Endothelial cell of umbilical vein (primary cell): ENCODE data around the gene BCAS2. TPM values are rescaled to one million over a fixed set of nuclear protein-coding genes. Genes with fewer than 3 reads are reported as not detected.

Experiments
- BruUV-seq: library from RNA; stranded (reverse); fragments of 400-500 nt; replicated peaks from 2 replicates; lab custom pipeline; 2021; lab: Mats Ljungman, UMichigan
- CTCF ChIA-PET: fragments of 300-600, 350-600 bp; sonication (Branson Sonifier 250); formaldehyde crosslinking; loops from one replicate; lab custom pipeline; 2021; ENCODE audit warnings: antibody characterized with exemption, inconsistent platforms; lab: Charles Lee
- POLR2A ChIA-PET: fragments of 300-600, 350-600 bp; sonication (Branson Sonifier 250); formaldehyde crosslinking; loops from one replicate; lab custom pipeline; 2021; ENCODE audit warnings: antibody characterized with exemption, inconsistent platforms; lab: Charles Lee
- DNase-seq: peaks from one replicate; pipeline ENCODE4 v3.0.0-alpha.2; 2011; ENCODE audit warnings: low read depth, low spot score
- FAIRE-seq: peaks from 2 replicates; lab custom pipeline; 2011; peaks lifted over from hg19 to GRCh38; lab: Jason Lieb, UNC
- H2AFZ ChIP-seq: 2 replicates; pipeline ENCODE4 v1.6.0; 2012; ENCODE audit warnings: low read depth, low read length, control low read depth, inconsistent platforms
- H3K27ac ChIP-seq: 2 replicates; pipeline ENCODE4 v1.5.1; 2011; ENCODE audit warnings: low read depth, mild to moderate bottlenecking, control low read depth, low read length, moderate library complexity; ENCODE audit not compliant: insufficient read depth
- H3K27me3 ChIP-seq, 2 experiments: 2 replicates each; pipeline versions ENCODE4 v1.6.0 to v1.6.1; 2011; ENCODE audit warnings: low read length in 2 of 2, mixed read lengths in 1 of 2; ENCODE audit not compliant: control insufficient read depth in 2 of 2, insufficient read depth in 2 of 2
- H3K36me3 ChIP-seq, 2 experiments: 2 replicates in 1 of 2; 3 replicates in 1 of 2; pipeline ENCODE4 v1.5.1; 2011; ENCODE audit warnings: low read length in 2 of 2, mild to moderate bottlenecking in 1 of 2, moderate library complexity in 1 of 2; ENCODE audit not compliant: control insufficient read depth in 2 of 2, insufficient read depth in 2 of 2; ENCODE audit errors: extremely low read depth in 1 of 2
- H3K4me1 ChIP-seq: 3 replicates; pipeline ENCODE4 v1.5.1; 2011; ENCODE audit warnings: mild to moderate bottlenecking, low read length; ENCODE audit not compliant: control insufficient read depth, insufficient read depth; ENCODE audit errors: extremely low read depth
- H3K4me2 ChIP-seq: 2 replicates; pipeline ENCODE4 v1.6.1; 2011; ENCODE audit warnings: low read length, control low read depth, mixed read lengths; ENCODE audit not compliant: insufficient read depth
- H3K4me3 ChIP-seq, 3 experiments: fragments of 200-600 bp in 1 of 3; sonication (generic), shearing (Covaris generic) in 1 of 3; replicated peaks in 1 of 3; 2 replicates each; pipeline ENCODE4 v1.5.1; 2011 to 2016; ENCODE audit warnings: control low read depth in 3 of 3, low read length in 3 of 3, mild to moderate bottlenecking in 2 of 3, inconsistent platforms in 1 of 3, low read depth in 1 of 3, moderate library complexity in 1 of 3; ENCODE audit not compliant: insufficient read depth in 1 of 3
- H3K79me2 ChIP-seq: 2 replicates; pipeline ENCODE4 v1.6.0; 2012; ENCODE audit warnings: low read length, inconsistent platforms; ENCODE audit not compliant: control insufficient read depth, insufficient read depth
- H3K9ac ChIP-seq: replicated peaks from 2 replicates; pipeline ENCODE3; 2011; ENCODE audit warnings: low read length, control low read depth; ENCODE audit not compliant: insufficient read depth; ENCODE audit errors: extremely low read depth
- H3K9me1 ChIP-seq: replicated peaks from 3 replicates; pipeline ENCODE4 v1.6.0; 2011; ENCODE audit warnings: mild to moderate bottlenecking, low read length; ENCODE audit not compliant: control insufficient read depth, insufficient read depth; ENCODE audit errors: extremely low read depth
- H3K9me3 ChIP-seq: replicated peaks from 2 replicates; pipeline ENCODE4 v1.5.1; 2012; ENCODE audit warnings: low read length, inconsistent platforms; ENCODE audit not compliant: control insufficient read depth, insufficient read depth
- H4K20me1 ChIP-seq: replicated peaks from 2 replicates; pipeline ENCODE3; 2011; ENCODE audit warnings: mild to moderate bottlenecking, low read length; ENCODE audit not compliant: control insufficient read depth, insufficient read depth; ENCODE audit errors: extremely low read depth
- CTCF ChIP-seq, 2 donors: IDR thresholded peaks; 1 replicate in 1 of 2; 2 replicates in 1 of 2; pipeline ENCODE4 v1.5.1; 2011; ENCODE audit warnings: low read length in 2 of 2, mild to moderate bottlenecking in 2 of 2, moderate library complexity in 2 of 2, control low read depth in 1 of 2, inconsistent platforms in 1 of 2, low read depth in 1 of 2; ENCODE audit not compliant: insufficient read depth in 1 of 2; ENCODE audit errors: extremely low read depth in 1 of 2
- EZH2 ChIP-seq: IDR thresholded peaks from 2 replicates; pipeline ENCODE4 v1.6.1; 2012; ENCODE audit warnings: borderline replicate concordance, low read depth, mild to moderate bottlenecking, moderate library complexity, low read length, inconsistent platforms; ENCODE audit not compliant: severe bottlenecking
- FOS ChIP-seq: IDR thresholded peaks from 2 replicates; pipeline ENCODE4 v1.6.1; 2011; ENCODE audit warnings: mild to moderate bottlenecking, low read length, moderate library complexity, borderline replicate concordance; ENCODE audit not compliant: insufficient read depth
- GATA2 ChIP-seq: IDR thresholded peaks from 2 replicates; pipeline ENCODE4 v1.7.0; 2011; ENCODE audit warnings: low read depth, mild to moderate bottlenecking, moderate library complexity, mixed read lengths, low read length; ENCODE audit not compliant: insufficient read length, insufficient read depth
- JUN ChIP-seq: IDR thresholded peaks from 2 replicates; pipeline ENCODE4 v1.6.1; 2011; ENCODE audit warnings: borderline replicate concordance, low read depth; ENCODE audit not compliant: insufficient read length, insufficient read depth
- MYC ChIP-seq: IDR thresholded peaks from one replicate; pipeline ENCODE4 v1.6.1; 2011; ENCODE audit warnings: mild to moderate bottlenecking, low read depth, low read length
- POLR2A ChIP-seq: IDR thresholded peaks from 2 replicates; pipeline ENCODE4 v1.6.1; 2012; ENCODE audit warnings: low read depth, mild to moderate bottlenecking, control low read depth, low read length
- POLR2AphosphoS5 ChIP-seq: IDR thresholded peaks from 2 replicates; pipeline ENCODE4 v1.6.1; 2012; ENCODE audit warnings: low read depth, mild to moderate bottlenecking, control low read depth, low read length, moderate library complexity; ENCODE audit not compliant: insufficient read depth
- dilution Hi-C: fragments of 300-500 bp; cut with MboI; formaldehyde crosslinking; loops from one replicate; pipeline ENCODE4 v1.15.0; 2019; ENCODE audit warnings: low sequenced_read_pairs; ENCODE audit not compliant: extremely low pct_ligation_motif_present
- intact Hi-C: fragments of 100-400 bp; cut with micrococcal nuclease; formaldehyde crosslinking; loops from one replicate; pipeline ENCODE4 v1.10.0; 2022
- polyA plus RNA-seq, 4 experiments: library from polyadenylated mRNA; depleted of rRNA in 3 of 4; stranded (reverse) in 3 of 4; unstranded in 1 of 4; fragments of >200 nt; gene quantifications; 2 replicates each; pipeline versions ENCODE4 v1.2.1 to v1.2.3, GENCODE V29; 2011 to 2012; ENCODE audit warnings: missing spikeins in 1 of 4
- total RNA-seq: library from RNA; stranded (reverse); gene quantifications from 2 replicates; pipeline ENCODE4 v1.2.3, GENCODE V29; 2021
- TF ChIP-seq, protein P1 (sequence below): IDR thresholded peaks from 2 replicates; pipeline ENCODE4 v1.6.1; 2011; ENCODE audit not compliant: insufficient read depth, insufficient read length

Gene BCAS2
- total and polyA plus RNA-seq, 2 donors (not counting 3 experiments of a cell fraction or from before 2014, with no cell fraction given) = 12.5 to 43.5 TPM

GRCh38 chr1:114618606-114619005 is 37.2 kb upstream of the BCAS2 start:
- intact Hi-C loops = no loop called here
- DNase-seq = no peak
- no peak overlapping the region for H2AFZ ChIP-seq
- ChIA-PET POLR2A (no interaction called here), CTCF (no interaction called here)
- H3K9ac ChIP-seq = no peak overlapping the region
- no peak overlapping the region for H3K4me3 ChIP-seq
- H3K9me3 ChIP-seq = no peaks in the 10 kb centered on the region
- FAIRE-seq = no peak
- TF ChIP-seq CTCF (IDR thresholded peaks at IDR 0.05; ENCODE audit: extremely low read depth in 1 of 2, insufficient read depth in 1 of 2, low read depth in 1 of 2, low read length in 2 of 2) (no peak), FOS (no peak), POLR2AphosphoS5 (no peak), EZH2 (no peak), MYC (no peak), POLR2A (no peak), JUN (no peak), GATA2 (no peak)
- TF ChIP-seq, protein P1, sequence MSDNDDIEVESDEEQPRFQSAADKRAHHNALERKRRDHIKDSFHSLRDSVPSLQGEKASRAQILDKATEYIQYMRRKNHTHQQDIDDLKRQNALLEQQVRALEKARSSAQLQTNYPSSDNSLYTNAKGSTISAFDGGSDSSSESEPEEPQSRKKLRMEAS = no peak
- H3K27me3 ChIP-seq = peaks cover 0 to 3% of the 10 kb centered on the region in 2 experiments
- no peaks in the 10 kb centered on the region for H4K20me1 ChIP-seq
- H3K9me1 ChIP-seq = no peaks in the 10 kb centered on the region
- no peaks in the 10 kb centered on the region for H3K36me3 ChIP-seq
- H3K4me1 ChIP-seq = no peaks in the 10 kb centered on the region
- dilution Hi-C loops = no loop called here
- no peaks in the 10 kb centered on the region for H3K79me2 ChIP-seq
- H3K4me2 ChIP-seq = no peak overlapping the region
- H3K27ac ChIP-seq = no peak overlapping the region
- no TSS peak for BruUV-seq
